ENCODE results near the gene AMY2A.

GRCh38 chr1:103616362-103616761, 865 bp upstream of the AMY2A start:
- TF ChIP-seq EP300 (IDR thresholded peaks at IDR 0.05): no peak
- TF ChIP-seq POLR2A (IDR thresholded peaks at IDR 0.05): no peak
